C4-2B (cell line): ENCODE measurements around the gene ZFP36L1.

Experiments used
- H3K27ac ChIP-seq: fragments of 450-650 bp; 2 replicates; pipeline ENCODE4 v1.5.1; 2017
- CTCF ChIP-seq: fragments of 450-650 bp; conservative IDR thresholded peaks from 2 replicates; pipeline ENCODE4 v1.5.1; 2017; ENCODE audit warnings: mild to moderate bottlenecking
- ZFX ChIP-seq: fragments of 450-650 bp; IDR thresholded peaks from 2 replicates; pipeline ENCODE4 v1.6.1; 2017

ZFP36L1 gene

GRCh38 chr14:68807987-68808386, 15.1 kb upstream of the ZFP36L1 start:
- no peak overlapping the region for H3K27ac ChIP-seq
- TF ChIP-seq CTCF (no peak), ZFX (no peak)

- peak overlapping the region; percentile 29 for H3K27ac ChIP-seq
- no peak for TF ChIP-seq ZFX
- TF ChIP-seq CTCF: no peak
Measured at GRCh38 chr14:68807148-68807600, 14.3 kb upstream of the ZFP36L1 start.

GRCh38 chr14:68806526-68807147, 13.8 kb upstream of the ZFP36L1 start:
- H3K27ac ChIP-seq: peak overlapping the region; percentile 29
- no peak for TF ChIP-seq ZFX
- no peak for TF ChIP-seq CTCF

- H3K27ac ChIP-seq: no peak overlapping the region
- TF ChIP-seq ZFX (no peak), CTCF (no peak)
Measured at GRCh38 chr14:68805414-68805813, 12.5 kb upstream of the ZFP36L1 start.

- TF ChIP-seq ZFX: no peak
- no peak overlapping the region for H3K27ac ChIP-seq
Measured at GRCh38 chr14:68801631-68802030, 8.8 kb upstream of the ZFP36L1 start.

GRCh38 chr14:68800953-68801352, 8.1 kb upstream of the ZFP36L1 start:
- TF ChIP-seq ZFX (no peak), CTCF (no peak)
- no peak overlapping the region for H3K27ac ChIP-seq

- TF ChIP-seq CTCF: no peak
- TF ChIP-seq ZFX: no peak
- no peak overlapping the region for H3K27ac ChIP-seq
Measured at GRCh38 chr14:68800390-68800789, 7.5 kb upstream of the ZFP36L1 start.

GRCh38 chr14:68798621-68799020, 5.8 kb upstream of the ZFP36L1 start:
- no peak for TF ChIP-seq ZFX
- TF ChIP-seq CTCF: no peak
- H3K27ac ChIP-seq: no peak overlapping the region
